ENCODE measurements around the gene NPIPA2. TPM values are rescaled to one million over a fixed set of nuclear protein-coding genes. Genes with fewer than 3 reads are reported as not detected.
"Not testable (repeated sequence)": the region's sequence is repeated elsewhere in the genome, so short reads cannot be mapped to it uniquely, and the experiment has no call there.

The NPIPA2 gene
- total RNA-seq, 1 experiment from 2014 or later, result 2.2 TPM

- POLR2A ChIA-PET; H3K27ac Mint-ChIP-seq (ENCODE audit: unreplicated experiment); H3K36me3 Mint-ChIP-seq (ENCODE audit: insufficient read depth, unreplicated experiment); H3K4me1 ChIP-seq; H3K4me3 ChIP-seq (ENCODE audit: low read depth, low read length); intact Hi-C loops (cut with micrococcal nuclease; ENCODE audit: unreplicated experiment); BruUV-seq (replicated peaks); H3K9me3 ChIP-seq; H3K27me3 Mint-ChIP-seq (ENCODE audit: insufficient read depth, unreplicated experiment); H3K27me3 ChIP-seq (replicated peaks; ENCODE audit: control insufficient read depth, insufficient read depth, low read length); H3K9me3 Mint-ChIP-seq (ENCODE audit: unreplicated experiment); H3K36me3 ChIP-seq (ENCODE audit: control insufficient read depth, insufficient read depth, low read length); DNase-seq; H3K4me3 Mint-ChIP-seq (ENCODE audit: unreplicated experiment); CTCF ChIA-PET; H3K4me1 Mint-ChIP-seq (ENCODE audit: low read depth, unreplicated experiment): not testable (repeated sequence)
Observed at GRCh38 chr16:14789577-14789976, 47.2 kb downstream of the NPIPA2 start.

- H3K4me3 Mint-ChIP-seq (ENCODE audit: unreplicated experiment); BruUV-seq (replicated peaks); H3K36me3 ChIP-seq (ENCODE audit: control insufficient read depth, insufficient read depth, low read length); H3K9me3 ChIP-seq; H3K4me1 Mint-ChIP-seq (ENCODE audit: low read depth, unreplicated experiment); H3K27me3 ChIP-seq (replicated peaks; ENCODE audit: control insufficient read depth, insufficient read depth, low read length); intact Hi-C loops (cut with micrococcal nuclease; ENCODE audit: unreplicated experiment); H3K27ac Mint-ChIP-seq (ENCODE audit: unreplicated experiment); H3K4me3 ChIP-seq (ENCODE audit: low read depth, low read length); POLR2A ChIA-PET; H3K36me3 Mint-ChIP-seq (ENCODE audit: insufficient read depth, unreplicated experiment); CTCF ChIA-PET; H3K4me1 ChIP-seq; DNase-seq; H3K27me3 Mint-ChIP-seq (ENCODE audit: insufficient read depth, unreplicated experiment); H3K9me3 Mint-ChIP-seq (ENCODE audit: unreplicated experiment): not testable (repeated sequence)
Observed at GRCh38 chr16:14790320-14790956, 48.1 kb downstream of the NPIPA2 start.

DNA sequence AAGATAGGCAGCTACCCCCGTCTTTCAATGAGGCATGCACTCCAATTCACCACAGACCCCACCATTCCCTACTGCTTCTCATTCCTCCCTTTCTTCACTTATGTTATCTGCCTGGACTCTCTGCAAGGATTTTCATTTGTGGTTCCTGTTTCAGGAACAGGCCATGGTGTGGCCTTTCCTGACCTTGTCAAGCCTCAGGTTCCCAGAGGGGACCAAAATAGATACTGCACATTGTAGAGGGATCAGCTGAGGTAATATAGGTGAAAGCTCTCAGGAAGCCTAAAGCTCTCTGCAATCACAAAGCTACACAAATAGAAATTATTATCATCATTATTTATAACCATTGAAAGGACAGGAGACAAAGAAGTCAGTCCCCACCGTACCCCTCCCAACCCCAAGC lies 50.6 kb downstream of the NPIPA2 start:
- POLR2A ChIA-PET; intact Hi-C loops (cut with micrococcal nuclease; ENCODE audit: unreplicated experiment); BruUV-seq (replicated peaks); H3K9me3 ChIP-seq; H3K36me3 Mint-ChIP-seq (ENCODE audit: insufficient read depth, unreplicated experiment); DNase-seq; H3K27ac Mint-ChIP-seq (ENCODE audit: unreplicated experiment); H3K9me3 Mint-ChIP-seq (ENCODE audit: unreplicated experiment); H3K4me3 Mint-ChIP-seq (ENCODE audit: unreplicated experiment); H3K4me3 ChIP-seq (ENCODE audit: low read depth, low read length); H3K4me1 ChIP-seq; H3K27me3 Mint-ChIP-seq (ENCODE audit: insufficient read depth, unreplicated experiment); H3K27me3 ChIP-seq (replicated peaks; ENCODE audit: control insufficient read depth, insufficient read depth, low read length); H3K4me1 Mint-ChIP-seq (ENCODE audit: low read depth, unreplicated experiment); CTCF ChIA-PET; H3K36me3 ChIP-seq (ENCODE audit: control insufficient read depth, insufficient read depth, low read length): not testable (repeated sequence)

DNA sequence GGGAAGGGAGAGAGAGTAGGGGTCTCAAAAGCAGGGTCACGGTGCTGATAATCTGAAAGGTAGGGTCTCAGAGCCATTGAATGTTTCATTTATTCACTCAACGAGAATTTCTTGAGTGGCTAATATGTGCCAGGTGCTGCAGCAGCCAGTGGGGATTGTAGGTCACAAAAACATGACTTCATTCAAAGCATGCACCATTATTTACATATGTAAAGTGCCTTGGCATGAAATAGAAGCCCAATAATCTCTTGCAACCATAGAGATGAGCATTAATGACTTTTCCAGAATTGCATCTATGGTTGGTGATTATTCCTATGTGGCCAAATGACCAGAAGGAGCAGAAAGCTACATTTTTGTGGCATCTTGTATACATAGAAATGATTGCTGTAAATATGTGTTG lies 55.2 kb downstream of the NPIPA2 start:
- H3K9me3 ChIP-seq; H3K27me3 Mint-ChIP-seq (ENCODE audit: insufficient read depth, unreplicated experiment); H3K4me3 ChIP-seq (ENCODE audit: low read depth, low read length); H3K27ac Mint-ChIP-seq (ENCODE audit: unreplicated experiment); H3K36me3 Mint-ChIP-seq (ENCODE audit: insufficient read depth, unreplicated experiment); BruUV-seq (replicated peaks); H3K4me3 Mint-ChIP-seq (ENCODE audit: unreplicated experiment); H3K4me1 ChIP-seq; CTCF ChIA-PET; POLR2A ChIA-PET; H3K27me3 ChIP-seq (replicated peaks; ENCODE audit: control insufficient read depth, insufficient read depth, low read length); intact Hi-C loops (cut with micrococcal nuclease; ENCODE audit: unreplicated experiment); H3K9me3 Mint-ChIP-seq (ENCODE audit: unreplicated experiment); H3K36me3 ChIP-seq (ENCODE audit: control insufficient read depth, insufficient read depth, low read length); H3K4me1 Mint-ChIP-seq (ENCODE audit: low read depth, unreplicated experiment); DNase-seq: not testable (repeated sequence)

- CTCF ChIA-PET; DNase-seq; H3K4me3 ChIP-seq (ENCODE audit: low read depth, low read length); H3K4me1 ChIP-seq; H3K4me1 Mint-ChIP-seq (ENCODE audit: low read depth, unreplicated experiment); H3K36me3 Mint-ChIP-seq (ENCODE audit: insufficient read depth, unreplicated experiment); H3K9me3 Mint-ChIP-seq (ENCODE audit: unreplicated experiment); H3K27ac Mint-ChIP-seq (ENCODE audit: unreplicated experiment); H3K27me3 ChIP-seq (replicated peaks; ENCODE audit: control insufficient read depth, insufficient read depth, low read length); intact Hi-C loops (cut with micrococcal nuclease; ENCODE audit: unreplicated experiment); H3K27me3 Mint-ChIP-seq (ENCODE audit: insufficient read depth, unreplicated experiment); H3K9me3 ChIP-seq; BruUV-seq (replicated peaks); POLR2A ChIA-PET; H3K36me3 ChIP-seq (ENCODE audit: control insufficient read depth, insufficient read depth, low read length); H3K4me3 Mint-ChIP-seq (ENCODE audit: unreplicated experiment): not testable (repeated sequence)
Observed at GRCh38 chr16:14803577-14803976, 61.2 kb downstream of the NPIPA2 start.

DNA sequence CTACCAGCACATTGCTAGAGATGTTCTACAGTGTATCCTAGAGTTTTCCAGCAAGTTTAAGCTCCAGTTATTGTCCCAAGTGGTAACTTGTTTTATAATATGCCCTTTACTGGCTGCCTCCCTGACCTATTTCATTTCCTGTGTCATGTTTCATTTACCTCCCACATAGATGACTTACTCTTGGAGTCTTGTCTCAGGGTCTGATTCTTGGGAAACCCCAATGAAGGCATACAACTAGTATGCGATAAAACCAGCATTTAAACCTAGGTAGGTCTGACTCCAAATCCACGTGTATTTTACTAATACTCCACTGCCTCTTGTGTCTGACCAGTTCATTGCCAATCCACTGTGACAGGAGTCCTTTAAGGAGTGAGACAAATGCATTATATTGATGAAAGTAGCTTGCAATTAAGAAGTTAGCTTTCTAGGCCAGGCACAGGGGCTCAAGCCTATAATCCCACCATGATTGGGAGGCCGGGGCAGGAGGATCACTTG lies 64.9 kb downstream of the NPIPA2 start:
- H3K36me3 Mint-ChIP-seq (ENCODE audit: insufficient read depth, unreplicated experiment); H3K27ac Mint-ChIP-seq (ENCODE audit: unreplicated experiment); H3K4me1 Mint-ChIP-seq (ENCODE audit: low read depth, unreplicated experiment); BruUV-seq (replicated peaks); H3K36me3 ChIP-seq (ENCODE audit: control insufficient read depth, insufficient read depth, low read length); H3K9me3 ChIP-seq; H3K9me3 Mint-ChIP-seq (ENCODE audit: unreplicated experiment); DNase-seq; H3K27me3 Mint-ChIP-seq (ENCODE audit: insufficient read depth, unreplicated experiment); intact Hi-C loops (cut with micrococcal nuclease; ENCODE audit: unreplicated experiment); H3K27me3 ChIP-seq (replicated peaks; ENCODE audit: control insufficient read depth, insufficient read depth, low read length); H3K4me1 ChIP-seq; H3K4me3 ChIP-seq (ENCODE audit: low read depth, low read length); POLR2A ChIA-PET; CTCF ChIA-PET; H3K4me3 Mint-ChIP-seq (ENCODE audit: unreplicated experiment): not testable (repeated sequence)

GRCh38 chr16:14813890-14814289 lies 71.6 kb downstream of the NPIPA2 start:
- H3K27me3 Mint-ChIP-seq (ENCODE audit: insufficient read depth, unreplicated experiment); H3K4me3 ChIP-seq (ENCODE audit: low read depth, low read length); H3K9me3 ChIP-seq; intact Hi-C loops (cut with micrococcal nuclease; ENCODE audit: unreplicated experiment); POLR2A ChIA-PET; H3K27ac Mint-ChIP-seq (ENCODE audit: unreplicated experiment); H3K36me3 Mint-ChIP-seq (ENCODE audit: insufficient read depth, unreplicated experiment); H3K36me3 ChIP-seq (ENCODE audit: control insufficient read depth, insufficient read depth, low read length); H3K9me3 Mint-ChIP-seq (ENCODE audit: unreplicated experiment); H3K4me1 Mint-ChIP-seq (ENCODE audit: low read depth, unreplicated experiment); H3K4me3 Mint-ChIP-seq (ENCODE audit: unreplicated experiment); H3K4me1 ChIP-seq; CTCF ChIA-PET; BruUV-seq (replicated peaks); DNase-seq; H3K27me3 ChIP-seq (replicated peaks; ENCODE audit: control insufficient read depth, insufficient read depth, low read length): not testable (repeated sequence)
